ENCODE measurements around the gene PDZRN4.
A peak's percentile ranks its signal among the peaks of the same experiment; 100 is the strongest.

Gene PDZRN4

DNA sequence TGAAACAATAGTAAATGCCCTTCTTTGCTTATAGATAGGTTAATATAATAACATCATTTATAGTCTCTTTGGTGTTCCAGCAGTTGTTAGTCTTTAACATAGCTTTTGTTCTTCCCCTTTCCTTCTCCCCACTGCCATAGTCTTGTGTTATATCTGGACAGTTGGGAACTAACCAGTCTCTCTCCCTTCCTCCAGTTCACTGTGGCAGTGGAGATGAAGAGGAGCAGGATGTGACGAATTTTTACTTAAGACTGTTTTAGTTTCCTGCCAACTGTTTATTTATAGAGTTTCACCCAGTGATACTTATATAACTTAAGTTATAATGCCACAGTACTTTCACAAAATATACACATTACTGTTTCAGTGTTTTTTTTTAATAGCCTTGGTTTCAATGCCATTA is 277.4 kb downstream of the PDZRN4 start:
- DNase-seq, result no peak

DNA sequence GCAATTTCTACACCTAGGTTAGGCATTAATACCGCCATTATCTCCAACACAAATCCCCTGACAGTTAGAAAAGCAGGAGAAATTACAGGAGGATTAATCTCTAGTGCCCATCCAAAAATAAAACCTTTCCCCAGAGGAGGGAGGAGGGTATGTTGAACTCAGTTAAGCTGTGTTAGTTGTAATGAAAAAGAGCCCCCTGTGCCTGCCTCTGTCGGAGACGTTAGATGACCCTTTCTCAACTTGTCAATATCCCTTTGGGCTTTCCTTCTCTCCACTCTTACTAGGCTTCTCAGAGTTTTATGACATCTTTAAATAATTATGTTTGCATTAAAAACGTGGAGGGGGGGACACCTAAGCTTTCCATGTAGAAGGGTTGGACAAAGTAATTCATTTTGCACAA is 278.2 kb downstream of the PDZRN4 start:
- DNase-seq, result no peak

DNA sequence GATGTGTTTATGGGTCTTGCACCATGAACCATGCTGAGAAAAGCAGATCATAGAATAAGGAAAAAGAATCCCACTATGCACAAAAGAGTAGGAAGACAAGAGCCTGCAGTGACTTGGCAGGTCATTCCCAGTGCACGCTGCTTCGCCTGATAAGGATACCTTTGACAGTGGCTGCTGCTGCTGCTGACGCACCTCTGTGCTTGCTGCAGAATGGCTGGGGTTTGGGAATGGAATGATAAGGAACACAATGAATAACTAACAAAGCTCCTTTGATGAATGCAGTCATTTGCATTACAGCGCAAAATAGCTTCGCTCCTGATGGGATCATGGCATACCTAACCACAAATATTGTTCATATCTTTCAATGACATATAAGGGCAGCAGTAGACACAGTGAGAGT is 278.7 kb downstream of the PDZRN4 start:
- no peak for DNase-seq

DNA sequence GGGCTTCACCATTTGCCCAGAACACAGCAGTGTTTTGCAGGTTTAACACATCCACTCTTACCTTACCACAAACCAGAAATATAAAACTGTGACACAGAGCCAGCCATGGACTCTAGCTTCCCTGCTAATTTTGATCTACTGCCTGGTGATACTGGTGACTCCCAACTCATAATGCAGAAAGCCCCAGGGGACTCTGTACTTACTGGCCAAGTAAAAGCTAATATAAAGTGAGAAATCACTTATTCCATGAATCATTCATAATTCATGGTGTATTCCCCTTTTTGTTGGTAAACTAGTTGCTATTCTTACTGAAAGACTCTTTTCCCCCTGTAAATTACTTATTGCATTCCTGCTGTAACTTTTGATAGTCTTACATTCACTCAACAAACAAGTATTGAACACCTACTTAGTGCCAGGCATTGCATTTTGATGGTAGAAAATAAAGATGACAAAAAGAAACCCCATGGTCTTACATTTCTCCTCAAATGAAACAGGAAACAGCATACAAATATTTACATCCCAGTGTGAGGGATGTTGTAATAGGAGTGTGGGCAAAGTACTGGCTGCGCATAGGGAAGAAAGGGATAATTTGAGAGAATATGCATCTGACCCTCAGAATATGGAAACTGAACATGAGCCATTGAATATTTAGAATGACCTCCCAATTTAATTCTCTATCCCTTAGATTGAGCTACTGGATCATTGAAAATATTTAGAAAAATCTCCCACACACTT is 279.6 kb downstream of the PDZRN4 start:
- DNase-seq, result no peak

DNA sequence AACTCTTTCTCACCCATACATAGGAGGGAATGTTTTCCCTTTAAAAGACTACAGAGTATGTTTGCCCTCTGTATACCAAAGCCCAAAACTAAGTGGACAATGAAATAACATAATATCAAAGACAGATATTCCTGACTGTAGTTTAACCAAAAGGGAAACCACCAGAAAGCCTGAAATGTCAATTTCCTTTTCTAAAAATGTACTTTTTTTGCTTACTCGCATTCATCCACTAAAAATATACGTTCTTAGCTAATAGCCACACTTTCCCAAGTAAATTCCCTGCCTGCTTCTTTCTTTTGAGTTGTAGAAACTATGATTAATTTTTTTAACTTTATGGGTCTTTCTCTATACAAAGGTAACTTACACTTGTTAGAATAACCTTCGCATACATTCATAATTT is 280.2 kb downstream of the PDZRN4 start:
- no peak for DNase-seq

DNA sequence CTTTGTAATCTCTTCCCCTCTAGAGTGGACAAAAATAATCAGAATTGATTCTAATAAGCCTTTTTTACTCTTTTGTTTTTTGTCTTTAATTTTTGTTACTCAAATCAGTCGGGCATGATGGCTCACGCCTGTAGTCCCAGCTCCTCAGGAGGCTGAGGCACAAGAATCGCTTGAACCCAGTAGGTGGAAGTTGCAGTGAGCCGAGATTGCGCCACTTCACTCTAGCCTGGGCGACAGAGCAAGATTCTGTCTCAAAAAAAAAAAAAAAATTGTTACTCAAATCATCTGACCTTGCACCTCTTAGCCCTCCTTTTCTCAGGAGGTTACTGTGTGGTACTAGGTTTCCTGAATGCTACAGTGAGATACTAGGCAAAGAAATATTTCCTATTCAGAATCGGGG is 280.6 kb downstream of the PDZRN4 start:
- DNase-seq, result no peak

DNA sequence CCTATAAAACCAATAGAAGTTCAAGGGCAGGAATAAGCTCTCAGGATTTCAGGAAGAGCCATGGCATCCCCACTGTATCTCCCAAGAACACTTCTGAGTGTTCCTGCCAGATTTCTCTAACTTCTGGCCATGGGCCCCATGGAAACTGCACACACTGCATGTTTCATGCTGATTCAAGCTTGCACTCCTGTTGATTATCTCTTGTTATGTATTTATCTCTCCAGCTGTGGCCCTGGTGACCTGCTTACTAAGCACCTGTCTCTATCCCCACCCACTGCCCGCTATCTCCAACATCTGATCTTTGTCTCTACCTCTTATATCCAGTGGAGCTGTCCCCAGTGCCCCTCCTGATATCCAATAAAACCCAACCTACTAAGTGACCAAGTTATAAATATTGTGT is 285.3 kb downstream of the PDZRN4 start:
- no peak for DNase-seq

DNA sequence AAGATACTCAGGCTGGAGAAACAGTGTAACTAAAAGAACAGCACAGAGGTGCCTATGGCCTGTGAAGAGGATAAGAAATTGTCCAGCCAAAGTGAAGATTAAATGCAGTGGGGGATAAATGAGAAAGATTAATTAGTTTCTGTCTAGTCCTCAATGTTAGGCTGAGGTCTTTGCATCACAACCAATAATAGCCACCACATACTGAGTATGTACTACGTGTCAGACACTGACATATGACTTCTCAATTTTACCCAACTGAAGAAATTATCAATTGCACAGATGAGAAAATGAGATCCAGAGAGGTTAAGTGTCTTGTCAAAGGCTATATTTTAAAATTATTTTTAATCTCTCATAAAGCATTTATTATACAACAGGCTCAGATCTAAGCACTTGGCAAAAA is 285.9 kb downstream of the PDZRN4 start:
- no peak for DNase-seq

DNA sequence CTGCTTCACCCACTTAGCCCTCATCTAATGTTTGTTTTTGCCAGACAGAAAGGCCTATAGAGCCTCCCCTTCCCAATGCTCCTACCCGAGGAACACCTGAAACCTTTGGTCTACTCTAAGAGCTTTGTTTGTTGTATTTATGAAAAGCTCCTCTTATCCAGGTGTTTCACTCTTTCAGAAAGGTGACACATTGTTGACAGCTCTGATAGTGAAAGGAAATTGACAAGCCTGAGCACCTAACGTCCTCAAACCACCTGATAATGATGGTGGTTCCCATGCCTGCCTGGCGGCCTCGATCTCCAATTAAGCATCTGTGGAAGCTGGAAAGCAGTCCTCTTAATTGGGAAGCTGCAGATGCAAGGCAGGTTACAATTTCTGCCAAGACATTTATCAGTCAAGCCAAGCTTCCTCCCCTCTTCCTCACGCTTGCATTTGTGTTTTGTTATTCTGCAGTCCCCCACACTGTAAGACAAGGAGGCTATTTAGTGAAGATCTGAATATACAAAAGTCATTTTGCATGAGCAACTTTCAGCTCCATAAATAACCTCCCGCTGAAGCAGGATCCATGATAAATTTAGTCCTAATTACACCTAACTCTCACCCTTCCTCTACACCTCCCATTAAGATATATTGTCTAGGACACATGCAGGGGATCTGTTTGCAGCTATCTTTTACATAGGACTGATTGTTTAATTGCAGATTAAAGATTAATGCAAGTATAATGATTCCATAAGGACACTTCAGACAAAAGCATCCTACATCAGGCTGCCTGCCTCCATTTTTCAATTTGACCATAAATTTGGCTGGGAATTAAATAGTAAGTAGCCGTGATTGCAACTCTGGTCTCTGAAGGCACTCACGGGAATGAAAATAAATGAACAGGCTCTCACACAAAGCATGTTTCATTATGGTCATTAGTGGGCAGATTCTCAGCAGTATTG is 288.6 kb downstream of the PDZRN4 start:
- peak; percentile 78 for DNase-seq

DNA sequence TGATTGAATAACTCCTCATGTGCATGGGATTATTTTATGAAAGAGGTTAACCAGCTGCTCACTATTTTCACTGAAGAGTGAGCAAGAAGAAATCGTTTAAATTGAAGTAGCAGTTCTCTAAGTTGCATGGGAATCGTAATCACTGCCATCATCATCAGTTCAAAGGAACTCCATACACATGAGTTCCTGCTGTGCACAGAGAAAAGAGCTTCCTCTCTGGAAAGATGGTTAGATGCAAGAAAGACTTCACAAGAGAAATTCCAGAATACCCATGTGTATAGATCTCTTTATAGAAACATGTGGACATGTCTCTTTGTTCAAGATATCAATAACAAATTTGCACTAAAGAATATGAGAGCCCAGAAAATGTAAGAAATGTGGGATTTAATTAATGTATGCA is 291.3 kb downstream of the PDZRN4 start:
- no peak for DNase-seq

DNA sequence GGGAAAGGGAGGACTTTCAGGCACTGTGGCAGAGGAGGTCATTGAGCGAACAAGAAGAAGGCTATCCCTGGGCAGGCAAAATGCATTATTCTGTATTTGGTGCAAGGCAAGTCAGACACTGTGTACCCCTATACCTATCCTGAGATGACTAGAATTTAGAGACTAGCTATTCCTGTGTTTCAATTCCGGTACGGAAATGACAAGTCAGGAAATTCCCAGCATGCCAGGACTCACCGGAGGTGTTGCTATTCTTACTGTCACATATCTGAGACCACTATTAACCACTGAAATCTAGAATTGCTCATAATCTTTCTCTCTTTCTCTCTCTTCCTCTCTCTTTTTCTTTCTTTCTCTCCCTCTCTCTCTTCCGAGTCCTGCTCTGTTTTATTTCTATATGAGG is 297.1 kb downstream of the PDZRN4 start:
- DNase-seq, result no peak

DNA sequence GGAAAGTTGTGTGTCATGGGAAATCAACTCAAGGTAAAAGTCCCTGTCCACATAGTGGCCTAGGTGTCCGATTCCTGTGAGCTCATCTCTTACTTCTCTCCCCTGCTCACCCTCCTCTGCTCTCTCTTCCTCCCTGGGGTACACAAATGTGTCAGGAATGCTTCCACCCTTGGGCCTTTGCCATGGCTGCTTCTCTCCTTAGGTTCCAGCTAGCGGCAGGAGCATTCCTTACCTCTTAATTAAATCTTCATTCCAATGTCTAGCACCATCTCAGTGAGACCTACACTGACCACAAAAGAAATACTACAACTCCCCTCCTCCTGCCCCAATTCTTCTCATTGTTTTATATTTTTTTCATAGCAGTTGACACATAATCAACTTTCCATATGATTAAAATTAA is 298.6 kb downstream of the PDZRN4 start:
- DNase-seq, result no peak

DNA sequence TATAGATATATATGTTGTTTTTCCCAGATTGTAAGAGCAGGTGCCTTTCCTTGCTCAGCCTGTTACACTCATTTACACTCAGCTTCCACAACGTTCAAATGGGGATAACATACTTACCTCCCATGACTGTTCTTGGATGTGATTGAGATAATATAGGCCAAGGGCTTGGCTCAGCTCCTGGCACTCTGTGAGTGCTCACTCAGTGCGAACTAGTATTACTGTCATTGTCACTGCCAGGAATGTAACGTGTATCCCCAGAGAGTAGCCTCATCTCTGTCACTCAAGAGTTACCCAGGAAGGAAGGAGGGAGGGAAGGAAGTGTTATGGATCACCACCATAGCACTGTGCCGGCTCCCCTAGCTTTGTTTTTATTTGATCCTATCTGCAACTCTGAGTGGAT is 307.9 kb downstream of the PDZRN4 start:
- DNase-seq, result no peak

DNA sequence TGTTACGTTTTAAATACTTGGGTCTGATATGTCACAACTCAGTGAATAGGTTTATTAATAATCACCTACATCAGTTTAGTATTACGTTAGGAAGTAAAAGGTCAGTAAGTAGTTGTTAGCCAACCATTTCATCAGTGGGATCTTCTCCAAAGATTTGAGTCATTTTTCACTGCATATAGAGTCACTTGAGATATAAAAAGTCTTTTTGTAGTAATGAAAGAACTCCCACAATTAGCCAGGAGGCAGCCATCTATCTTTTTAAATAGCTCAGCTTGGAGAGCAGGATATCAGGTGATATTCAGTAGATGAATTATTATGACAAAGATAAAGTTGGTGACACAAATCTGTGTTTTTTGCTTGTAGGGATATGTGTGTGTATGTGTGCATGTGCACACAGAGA is 309.3 kb downstream of the PDZRN4 start:
- no peak for DNase-seq

DNA sequence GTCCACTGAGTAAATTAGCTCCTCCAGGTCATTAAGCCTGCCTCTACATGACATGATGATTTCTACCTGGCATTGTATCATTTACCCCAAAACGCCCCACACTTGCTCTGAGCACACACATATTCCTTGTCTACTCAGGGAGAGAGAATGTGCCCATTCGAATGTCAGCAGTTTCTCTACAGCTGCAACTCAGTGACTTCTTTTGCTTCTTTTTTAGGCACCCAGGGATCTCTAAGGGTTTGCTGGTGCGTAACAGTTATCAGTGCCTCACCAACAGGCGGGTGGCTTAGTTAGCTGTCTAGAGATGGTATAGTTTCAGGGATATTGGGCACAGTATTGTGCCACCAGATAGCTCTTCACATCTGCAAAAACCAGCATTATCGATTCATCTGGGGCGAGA is 316.9 kb downstream of the PDZRN4 start:
- DNase-seq, result no peak

DNA sequence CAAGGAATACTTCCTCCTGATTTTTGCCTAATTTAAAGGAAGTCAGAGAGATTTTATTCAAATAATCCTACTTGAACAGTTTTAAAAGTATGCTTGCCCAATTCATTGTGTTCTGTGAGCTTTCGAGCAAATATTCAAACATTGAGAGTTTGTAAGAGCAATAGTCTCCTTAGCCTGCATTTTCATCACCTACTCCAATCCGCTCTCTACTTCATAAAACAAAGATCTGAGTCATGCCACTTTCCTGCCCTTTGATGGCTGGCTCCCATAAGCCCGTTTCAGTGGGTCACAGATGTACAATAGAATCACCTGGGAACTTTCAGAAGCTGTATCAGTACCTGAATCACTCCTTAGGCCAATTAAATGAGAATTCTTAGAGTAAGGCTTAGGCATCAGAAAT is 319.2 kb downstream of the PDZRN4 start:
- no peak for DNase-seq

DNA sequence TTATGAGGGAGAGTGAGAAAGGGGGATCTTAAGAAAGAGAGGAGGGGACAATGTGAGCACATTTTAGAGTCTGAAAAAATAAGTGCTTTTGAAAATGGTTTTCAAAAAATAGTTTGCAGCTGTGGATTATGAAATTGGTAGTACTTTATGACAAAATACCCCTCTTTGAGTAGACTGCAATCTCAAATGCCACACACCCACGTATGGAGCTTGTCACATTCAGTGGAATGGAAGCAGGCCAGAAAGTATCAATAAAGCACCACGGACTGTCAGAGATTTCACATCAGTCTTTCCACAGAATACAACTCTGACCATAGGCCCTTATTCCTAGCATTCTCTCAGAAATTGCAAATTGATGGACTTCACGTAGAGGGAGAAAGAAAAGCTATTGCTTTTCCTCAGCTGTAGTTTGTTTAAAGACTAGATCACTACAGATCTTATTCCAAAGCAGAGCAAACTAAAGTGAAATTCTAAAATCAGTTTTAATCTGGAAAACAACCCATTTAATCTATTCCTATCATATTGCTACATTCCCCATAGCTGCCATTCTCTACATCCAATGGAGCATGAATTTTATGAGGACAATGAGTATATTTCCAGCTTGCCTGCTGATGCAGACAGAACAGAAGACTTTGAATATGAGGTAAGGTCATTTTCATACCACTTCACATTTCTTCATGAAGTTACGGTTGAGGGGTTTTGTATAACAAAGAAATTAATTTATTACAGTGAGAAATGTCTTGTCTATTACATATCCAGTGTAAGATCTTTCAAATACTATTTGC is 321.3 kb downstream of the PDZRN4 start:
- no peak for DNase-seq

DNA sequence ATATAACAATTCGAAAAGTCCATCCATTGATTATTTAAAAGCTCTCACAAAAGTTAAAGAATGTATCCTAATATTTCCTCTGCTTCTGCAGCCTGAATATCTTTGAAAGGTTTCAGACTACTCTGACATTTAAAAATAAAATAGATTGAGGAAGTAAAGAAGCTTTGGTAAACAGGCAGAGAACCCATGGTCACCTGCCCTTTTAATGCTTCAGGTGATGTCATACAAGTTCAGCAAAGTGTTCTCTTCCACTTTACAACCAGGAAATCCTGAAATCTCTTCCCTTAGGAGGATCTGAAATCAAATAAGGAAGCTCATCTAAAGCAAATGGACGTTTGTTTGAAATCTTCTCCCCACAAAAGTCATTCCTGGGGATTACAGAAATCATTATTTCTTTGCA is 322.4 kb downstream of the PDZRN4 start:
- DNase-seq, result peak; percentile 26

DNA sequence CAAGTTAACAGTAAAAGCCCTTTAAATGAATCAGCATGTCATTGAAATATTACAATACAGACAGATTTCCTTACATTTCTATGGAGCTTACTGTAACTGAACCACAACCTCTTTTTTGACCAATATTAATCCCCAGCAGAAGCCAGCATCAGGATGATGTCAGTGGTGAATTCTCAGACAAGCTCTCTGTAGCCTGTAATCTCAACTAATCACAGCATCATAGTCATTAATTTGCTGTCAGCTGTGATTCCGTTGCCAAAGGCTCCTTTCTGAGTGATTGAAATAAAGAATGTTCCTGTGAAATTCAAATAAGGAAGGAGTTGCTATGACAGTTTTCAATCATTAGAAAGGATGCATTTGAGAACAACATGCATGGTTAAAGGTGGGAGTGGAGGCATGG is 323.1 kb downstream of the PDZRN4 start:
- no peak for DNase-seq

DNA sequence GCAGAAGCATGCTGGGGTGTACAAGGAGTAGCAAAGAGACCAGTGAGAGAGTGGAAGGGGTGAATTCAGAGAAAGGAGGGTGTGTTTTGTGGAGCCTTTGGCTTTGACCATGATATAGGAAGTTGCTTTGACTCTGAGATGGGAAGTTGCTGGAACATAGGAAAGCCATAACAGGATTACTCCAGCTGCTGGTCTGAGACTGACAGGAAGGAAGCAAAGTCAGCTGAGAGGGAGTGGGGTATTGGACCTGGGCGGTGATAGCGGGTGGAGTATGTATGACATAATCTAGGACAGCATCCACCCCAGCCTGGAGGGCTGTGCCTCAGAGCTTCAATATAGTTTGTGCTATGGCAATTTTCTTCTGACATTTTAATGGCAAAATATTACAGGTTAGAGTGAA is 324.4 kb downstream of the PDZRN4 start:
- DNase-seq, result no peak

DNA sequence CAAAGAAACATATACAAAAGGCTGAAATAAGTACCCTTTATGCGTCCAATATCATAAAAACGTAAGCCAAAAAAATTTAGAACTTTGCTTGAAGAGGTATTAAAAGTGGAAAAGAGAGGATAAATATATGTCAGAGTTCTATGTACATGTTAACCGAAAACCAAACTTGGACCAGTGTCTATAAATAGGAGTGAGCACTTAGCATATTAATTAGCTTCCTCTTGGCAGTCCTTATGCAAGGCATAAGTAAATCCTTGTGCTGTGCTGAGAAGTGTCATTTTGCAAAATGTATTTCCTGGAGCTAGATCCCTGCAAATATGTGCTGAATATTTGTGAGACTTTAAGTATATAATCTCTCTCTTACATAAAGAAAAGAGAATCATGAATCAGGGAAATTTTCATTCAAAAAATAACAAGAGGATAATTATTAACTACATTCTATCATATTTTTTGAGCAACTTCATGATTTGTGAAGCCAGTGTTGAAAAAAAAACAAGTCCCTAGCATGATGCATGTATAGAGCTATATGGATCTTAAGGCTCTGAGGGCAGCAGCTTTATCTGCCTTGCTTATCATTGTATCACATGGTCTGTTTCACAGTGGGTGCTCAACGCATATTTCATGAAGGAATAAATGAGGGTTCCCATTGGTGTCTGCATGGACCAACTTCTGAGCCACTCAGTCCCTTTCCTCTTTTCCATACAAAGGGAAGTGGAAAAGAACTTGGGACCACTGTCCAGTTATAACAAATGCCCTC is 326.1 kb downstream of the PDZRN4 start:
- DNase-seq, result peak; percentile 25

DNA sequence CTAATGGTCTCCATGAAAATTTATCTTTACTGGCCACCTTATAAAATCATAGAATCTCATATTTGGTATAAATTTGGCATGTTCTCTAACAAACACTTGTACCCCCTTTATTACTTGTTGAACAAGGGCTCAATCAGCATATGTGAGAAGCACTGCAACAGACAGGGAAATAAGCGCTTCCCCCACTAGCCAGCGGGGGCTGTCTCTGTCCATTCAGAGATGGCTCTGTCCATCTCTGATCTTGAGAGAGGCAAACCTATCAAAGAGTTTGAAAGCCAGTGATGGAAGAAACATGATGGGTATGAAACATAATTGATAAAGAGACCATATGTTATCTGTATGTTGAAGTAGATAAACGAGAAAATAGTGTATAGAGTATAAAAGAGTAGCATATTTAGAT is 326.8 kb downstream of the PDZRN4 start:
- DNase-seq, result no peak

DNA sequence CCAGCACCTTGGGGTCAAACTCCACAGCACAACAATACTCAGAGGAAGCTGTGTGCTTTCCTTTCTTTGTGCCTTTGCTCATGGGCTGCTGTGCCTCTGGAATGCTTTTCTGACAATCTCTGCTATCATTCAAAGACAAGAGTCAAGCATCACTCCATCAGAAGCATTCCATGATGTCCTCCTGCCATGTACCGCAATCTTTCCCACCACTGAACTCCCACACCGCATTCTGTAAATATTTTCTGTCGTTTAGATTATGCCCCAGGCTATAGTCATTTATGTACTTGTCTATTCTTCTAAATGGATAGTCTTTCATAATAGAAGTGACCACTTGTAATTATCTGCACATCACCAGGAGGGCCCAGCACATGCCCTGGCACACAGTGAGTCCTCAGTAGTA is 327.8 kb downstream of the PDZRN4 start:
- no peak for DNase-seq
